Measurements from ENCODE around the gene CCZ1B.
"Not testable (repeated sequence)": the region's sequence is repeated elsewhere in the genome, so short reads cannot be mapped to it uniquely, and the experiment has no call there.

DNA sequence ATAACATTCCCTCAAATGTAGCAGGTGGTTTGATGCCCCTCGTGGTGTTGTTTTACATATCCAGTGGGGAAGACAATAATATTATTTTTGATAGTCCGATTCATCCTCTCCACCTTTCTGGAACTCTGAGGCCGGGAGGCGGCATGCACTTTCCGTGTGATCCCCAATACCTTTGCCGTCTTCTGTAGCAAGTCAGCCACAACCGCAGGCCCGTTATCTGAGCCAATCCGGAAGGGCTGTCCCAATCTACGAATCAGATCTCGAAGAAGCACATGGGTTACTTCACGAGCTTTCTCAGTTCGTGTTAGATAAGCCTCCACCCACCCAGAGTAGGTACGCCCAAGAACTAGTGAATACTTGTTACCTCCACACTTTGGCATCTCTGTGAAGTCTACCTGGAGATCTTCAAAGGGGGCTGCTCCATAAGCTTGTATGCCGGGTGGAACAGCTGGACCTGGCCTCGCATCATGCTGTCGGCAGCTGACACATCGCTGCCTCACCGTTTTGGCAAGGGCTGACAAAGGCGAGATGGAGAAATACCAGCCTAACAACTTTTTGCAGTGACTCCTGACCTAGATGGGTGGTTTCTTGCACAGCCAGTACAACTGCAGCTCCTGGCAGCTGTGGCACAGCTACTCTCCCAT lies 16.3 kb upstream of the CCZ1B start:
- not testable (repeated sequence) for TF ChIP-seq POLR2AphosphoS5 (IDR thresholded peaks at IDR 0.05; ENCODE audit: borderline replicate concordance, low read depth, low read length); EZH2 (IDR thresholded peaks at IDR 0.05)

Measured in SK-N-MC (cell line).